Measurements from ENCODE around the gene ANKRD44.
"Not testable (repeated sequence)": the region's sequence is repeated elsewhere in the genome, so short reads cannot be mapped to it uniquely, and the experiment has no call there.

ANKRD44 gene

GRCh38 chr2:197010200-197011020 is 300.2 kb downstream of the ANKRD44 start:
- DNase-seq, result no peak

- DNase-seq, result not testable (repeated sequence)
Measured at GRCh38 chr2:197008741-197009341, 301.7 kb downstream of the ANKRD44 start.

DNA sequence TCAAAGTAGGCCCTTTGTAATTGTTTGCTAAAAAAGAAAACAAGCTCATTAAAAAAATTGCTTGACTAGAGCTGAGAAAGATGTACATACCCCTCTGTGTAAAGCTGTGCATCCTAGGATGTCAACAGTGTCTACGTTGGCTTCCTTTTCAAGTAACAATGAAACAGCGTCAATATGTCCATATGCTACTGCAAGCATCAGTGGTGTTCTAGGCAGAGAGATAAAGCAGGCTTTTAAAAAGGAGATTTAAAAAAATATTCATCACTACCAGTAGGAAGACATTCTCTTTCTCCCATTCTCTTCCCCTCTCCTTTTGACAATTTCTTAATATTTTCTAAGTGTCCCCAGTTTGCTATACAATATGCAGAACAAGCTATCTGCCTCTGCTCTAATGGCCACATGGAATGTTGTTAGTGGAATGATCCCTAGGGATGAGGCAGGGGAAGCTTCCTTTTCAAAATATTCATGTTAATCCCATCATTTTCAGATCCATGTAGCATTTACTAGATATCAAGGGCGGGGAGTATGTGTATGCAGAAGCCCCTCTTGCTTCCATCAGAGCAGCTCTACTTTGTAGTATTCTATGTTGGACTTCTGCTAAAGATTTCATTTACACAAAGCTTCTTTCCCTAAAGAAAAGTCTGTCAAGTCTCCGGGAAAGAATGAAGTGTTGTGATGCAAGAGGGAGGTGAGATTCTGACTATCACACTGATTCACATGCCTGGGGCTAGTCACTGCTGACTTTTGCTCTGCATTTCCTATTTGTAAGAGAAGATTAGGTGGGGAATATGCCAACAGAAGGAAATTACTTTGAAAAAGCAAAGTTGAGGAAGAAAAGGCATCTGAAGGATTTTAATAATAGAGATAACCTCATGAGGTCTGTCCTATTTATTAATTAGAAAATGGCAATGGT is 302.6 kb downstream of the ANKRD44 start:
- no peak for DNase-seq

GRCh38 chr2:197001921-197002320 is 308.7 kb downstream of the ANKRD44 start:
- no peak for DNase-seq

- DNase-seq, result no peak
Measured at GRCh38 chr2:196995757-196996314, 314.7 kb downstream of the ANKRD44 start.

DNA sequence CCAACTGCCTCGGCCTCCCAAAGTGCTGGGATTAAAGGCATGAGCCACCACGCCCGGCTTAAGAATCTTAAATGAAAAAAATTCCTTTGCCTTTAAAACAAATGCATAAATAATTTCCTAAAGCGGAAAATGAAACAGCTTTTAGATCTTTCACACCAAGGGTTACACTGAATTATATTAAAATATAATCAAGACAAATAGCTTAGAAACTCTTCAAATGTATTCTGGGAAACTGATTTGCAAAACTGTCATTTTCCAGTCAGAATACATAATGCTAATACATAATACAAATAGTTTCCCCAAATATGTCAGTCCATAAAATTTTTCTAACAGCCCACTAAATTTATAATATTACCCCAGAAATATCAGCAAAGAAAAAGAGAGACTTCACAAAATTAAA is 315.8 kb downstream of the ANKRD44 start:
- no peak for DNase-seq

DNA sequence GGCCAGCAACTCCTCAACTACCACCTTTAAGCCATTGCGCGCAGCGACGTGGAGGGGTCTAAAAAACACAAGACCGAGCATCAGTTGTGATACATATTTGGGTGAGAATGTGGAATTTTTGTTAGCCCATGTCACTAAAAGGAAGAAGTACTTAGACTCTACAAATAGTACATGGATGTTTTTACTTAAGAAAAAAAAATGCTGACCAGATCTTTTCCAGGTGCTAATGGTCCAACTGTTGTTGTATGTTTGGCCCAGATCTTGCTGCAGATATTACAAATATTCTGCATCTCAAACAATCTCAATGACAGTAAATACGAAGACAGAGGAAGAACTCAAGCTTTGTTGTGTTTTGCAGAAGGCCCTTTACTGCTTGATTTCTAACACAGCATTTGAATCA is 317.0 kb downstream of the ANKRD44 start:
- DNase-seq, result no peak

GRCh38 chr2:196992466-196992865 is 318.1 kb downstream of the ANKRD44 start:
- DNase-seq, result no peak

DNA sequence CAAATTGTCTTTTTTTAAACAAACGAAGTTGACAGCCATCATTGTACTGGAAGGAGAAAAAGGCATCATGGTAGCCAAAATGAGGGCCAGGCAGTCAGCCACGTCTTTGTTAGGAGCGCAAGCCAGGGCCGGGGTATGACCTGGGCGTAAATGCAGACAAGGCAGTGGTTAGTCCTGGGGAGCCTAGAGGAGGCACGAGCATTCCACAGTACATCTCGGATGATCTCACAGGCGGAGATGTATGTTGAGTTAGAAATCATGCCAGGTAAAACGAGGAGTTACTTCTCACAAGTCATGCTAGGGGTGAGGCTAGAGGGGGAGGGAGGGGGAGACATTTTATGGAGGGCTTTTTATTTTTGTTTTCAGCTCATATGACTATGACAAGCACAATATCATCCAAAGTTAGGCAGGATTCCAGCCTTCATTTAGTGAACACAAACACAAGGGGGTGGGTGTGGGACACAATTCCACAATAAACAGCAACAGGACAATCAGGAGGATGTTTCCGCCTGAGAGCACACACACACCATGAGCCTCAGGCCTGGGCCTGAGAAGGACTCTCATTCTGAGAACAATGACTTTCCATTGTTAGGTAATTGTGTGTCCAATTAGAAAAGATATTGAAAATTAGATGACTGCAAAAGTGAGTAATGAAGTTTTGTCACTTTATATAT is 319.7 kb downstream of the ANKRD44 start:
- no peak for DNase-seq

DNA sequence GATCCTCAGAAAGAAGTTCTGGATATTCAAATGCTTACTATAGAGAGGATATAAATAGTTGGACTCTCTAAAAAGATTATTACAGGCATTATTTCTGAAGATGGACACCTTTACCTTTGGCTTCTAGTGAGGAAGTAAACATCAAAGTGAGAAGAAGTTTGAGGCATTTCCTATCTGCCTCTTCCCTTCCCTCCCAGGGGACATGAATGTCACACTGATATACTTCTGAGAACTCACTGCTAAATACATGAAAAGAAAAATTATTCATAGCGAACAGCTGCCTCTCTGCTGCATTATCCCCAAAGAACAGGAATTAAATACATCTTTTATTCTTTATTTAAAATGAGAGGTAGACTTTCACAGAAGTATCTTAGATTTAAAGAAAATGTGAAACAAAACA is 320.5 kb downstream of the ANKRD44 start:
- no peak for DNase-seq

- no peak for DNase-seq
Measured at GRCh38 chr2:196989496-196989895, 321.1 kb downstream of the ANKRD44 start.

GRCh38 chr2:196988639-196989038 is 321.9 kb downstream of the ANKRD44 start:
- no peak for DNase-seq

- no peak for DNase-seq
Measured at GRCh38 chr2:196987649-196988364, 322.8 kb downstream of the ANKRD44 start.

GRCh38 chr2:196987298-196987648 is 323.3 kb downstream of the ANKRD44 start:
- no peak for DNase-seq

DNA sequence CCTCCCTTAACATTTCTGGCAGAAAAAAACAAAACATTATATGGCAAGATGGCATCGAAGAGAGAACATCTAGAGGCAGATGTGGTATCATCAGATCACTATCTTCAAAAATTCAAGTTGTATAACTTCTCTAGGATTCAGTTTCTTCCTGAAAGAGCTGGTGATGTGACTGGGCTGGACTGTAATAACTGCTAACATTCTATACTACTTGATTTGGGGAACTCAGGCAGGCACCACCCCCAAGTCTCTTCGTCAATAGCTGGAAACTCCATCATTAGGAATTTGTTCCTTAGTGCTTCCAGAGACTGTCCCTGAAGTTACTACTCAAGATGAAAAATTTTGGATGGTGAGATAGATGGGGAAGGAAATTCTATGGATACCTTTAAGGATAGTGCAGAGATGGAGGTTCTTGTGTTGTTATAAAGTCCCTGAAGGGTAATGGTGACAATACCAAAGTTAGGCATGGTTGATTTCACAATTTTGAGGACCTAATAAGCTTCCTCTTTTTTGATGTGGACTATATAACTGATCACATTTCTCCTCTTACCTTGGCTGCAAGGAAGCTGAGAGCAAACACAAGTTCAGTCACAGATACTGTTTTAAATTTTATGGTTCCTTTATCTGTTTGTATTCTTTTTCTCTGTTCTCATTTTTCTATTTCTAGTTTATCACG is 324.9 kb downstream of the ANKRD44 start:
- DNase-seq, result no peak

DNA sequence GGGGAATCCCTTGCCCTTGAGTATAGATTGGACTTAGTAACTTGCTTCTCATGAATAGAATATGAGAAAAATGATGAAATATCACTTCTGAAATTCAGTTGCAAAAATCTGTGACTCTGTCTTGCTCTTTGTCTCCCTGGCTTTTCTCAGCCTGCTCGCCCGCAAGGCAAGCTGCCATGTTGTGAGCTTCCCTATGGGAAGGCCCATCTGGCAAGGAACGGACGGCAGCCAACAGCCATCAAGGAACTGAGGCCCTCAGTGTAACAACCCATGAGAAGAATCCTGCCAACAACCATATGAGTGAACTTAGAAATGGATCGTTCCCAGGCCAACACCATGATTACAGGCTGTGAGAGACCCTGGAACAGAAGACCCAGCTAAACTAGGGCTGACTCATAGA is 325.7 kb downstream of the ANKRD44 start:
- no peak for DNase-seq

DNA sequence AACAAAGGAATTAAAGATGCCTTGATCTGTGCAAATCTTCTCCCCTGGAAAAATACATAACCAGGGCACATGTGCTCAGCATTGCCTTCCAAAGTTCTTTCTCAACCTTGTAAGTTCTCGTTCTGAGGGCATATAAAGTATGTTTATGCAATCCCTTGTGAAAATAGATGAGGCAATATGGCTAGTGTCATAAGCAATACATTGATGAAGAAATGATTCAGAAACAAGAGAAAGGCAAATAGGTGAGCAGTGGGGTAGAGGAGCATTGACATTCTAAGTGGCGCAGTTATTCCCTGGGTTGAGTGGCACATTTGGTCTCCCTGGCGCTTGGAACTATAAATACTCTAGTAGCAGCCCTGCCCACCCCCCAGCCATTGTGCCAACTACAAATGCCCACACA is 326.6 kb downstream of the ANKRD44 start:
- no peak for DNase-seq

- no peak for DNase-seq
Measured at GRCh38 chr2:196980473-196980872, 330.1 kb downstream of the ANKRD44 start.

DNA sequence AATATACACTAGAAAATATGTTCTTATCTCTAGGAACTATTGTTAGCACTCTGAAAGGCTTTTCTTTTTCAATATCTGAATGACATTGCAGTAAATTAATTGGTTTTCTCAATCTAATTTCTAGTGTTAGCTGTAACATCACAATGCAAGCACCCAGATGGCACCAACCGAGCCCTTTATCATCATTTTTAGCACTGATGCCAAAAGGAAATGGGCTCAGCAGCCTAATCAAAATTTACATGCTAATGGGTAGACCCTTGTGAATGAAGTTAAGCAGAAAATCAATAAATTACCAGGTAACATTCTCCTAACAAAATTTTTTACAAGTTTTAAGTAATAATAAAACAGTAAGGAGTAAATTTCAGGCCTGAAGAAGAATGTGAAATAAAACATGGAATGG is 330.6 kb downstream of the ANKRD44 start:
- no peak for DNase-seq

DNA sequence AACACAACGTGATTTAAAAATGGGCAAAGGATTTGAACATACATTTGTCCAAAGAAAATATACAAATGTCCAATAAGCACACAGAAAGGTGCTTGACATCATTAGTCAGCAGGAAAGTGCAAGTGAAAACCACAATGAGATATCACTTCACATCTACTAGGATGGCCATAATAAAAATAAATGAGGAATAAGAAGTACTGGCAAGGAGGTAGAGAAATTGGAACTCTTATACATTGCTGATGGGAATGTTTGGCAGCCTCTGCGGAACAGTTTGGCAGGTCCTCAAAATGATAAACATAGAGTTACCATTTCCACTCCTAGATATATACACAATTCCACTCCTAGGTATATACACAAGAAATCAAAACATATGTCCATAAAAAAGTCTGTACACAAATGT is 333.1 kb downstream of the ANKRD44 start:
- no peak for DNase-seq

- DNase-seq, result no peak
Measured at GRCh38 chr2:196974970-196975369, 335.6 kb downstream of the ANKRD44 start.
